ENCODE results near the gene MICA.

MICA gene

DNA sequence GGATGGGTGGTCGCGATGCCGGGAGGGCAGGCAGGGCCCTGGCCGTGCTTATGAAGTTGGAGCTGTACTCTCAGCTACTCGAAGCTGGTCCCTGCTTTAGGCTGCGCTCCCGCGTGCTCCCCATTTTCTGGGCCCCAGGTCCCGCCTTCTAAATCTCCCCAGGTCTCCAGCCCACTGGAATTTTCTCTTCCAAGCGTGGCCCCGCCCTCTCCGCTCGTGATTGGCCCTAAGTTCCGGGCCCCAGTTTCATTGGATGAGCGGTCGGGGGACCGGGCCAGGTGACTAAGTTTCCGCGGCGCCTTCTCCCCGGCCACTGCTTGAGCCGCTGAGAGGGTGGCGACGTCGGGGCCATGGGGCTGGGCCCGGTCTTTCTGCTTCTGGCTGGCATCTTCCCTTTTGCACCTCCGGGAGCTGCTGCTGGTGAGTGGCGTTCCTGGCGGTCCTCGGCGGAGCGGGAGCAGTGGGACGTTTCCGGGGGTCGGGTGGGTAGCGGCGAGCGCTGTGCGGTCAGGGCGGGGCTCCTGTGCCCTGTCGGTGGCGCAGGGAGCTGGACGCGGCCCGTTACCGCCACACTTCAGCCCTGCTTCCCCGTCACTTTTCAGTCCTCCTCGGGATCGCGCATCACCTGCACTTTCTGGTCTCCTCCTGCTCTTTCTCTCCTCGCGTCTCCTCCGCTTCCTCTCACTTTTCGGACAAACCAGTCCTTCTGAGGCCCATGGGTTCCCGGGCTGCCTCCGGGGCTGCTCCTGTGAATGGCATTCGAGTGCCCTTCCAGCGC is at the start of gene MICA:
MICA (plus strand) TSS at position 313 of the 778 bp plus-strand sequence; CDS start at position 351, 38 bp downstream.
- TF ChIP-seq GATA2 (IDR thresholded peaks at IDR 0.05; ENCODE audit: low read depth, low read length), result no peak
- TF ChIP-seq GATA3 (IDR thresholded peaks at IDR 0.05; ENCODE audit: low read depth, low read length), result no peak

DNA sequence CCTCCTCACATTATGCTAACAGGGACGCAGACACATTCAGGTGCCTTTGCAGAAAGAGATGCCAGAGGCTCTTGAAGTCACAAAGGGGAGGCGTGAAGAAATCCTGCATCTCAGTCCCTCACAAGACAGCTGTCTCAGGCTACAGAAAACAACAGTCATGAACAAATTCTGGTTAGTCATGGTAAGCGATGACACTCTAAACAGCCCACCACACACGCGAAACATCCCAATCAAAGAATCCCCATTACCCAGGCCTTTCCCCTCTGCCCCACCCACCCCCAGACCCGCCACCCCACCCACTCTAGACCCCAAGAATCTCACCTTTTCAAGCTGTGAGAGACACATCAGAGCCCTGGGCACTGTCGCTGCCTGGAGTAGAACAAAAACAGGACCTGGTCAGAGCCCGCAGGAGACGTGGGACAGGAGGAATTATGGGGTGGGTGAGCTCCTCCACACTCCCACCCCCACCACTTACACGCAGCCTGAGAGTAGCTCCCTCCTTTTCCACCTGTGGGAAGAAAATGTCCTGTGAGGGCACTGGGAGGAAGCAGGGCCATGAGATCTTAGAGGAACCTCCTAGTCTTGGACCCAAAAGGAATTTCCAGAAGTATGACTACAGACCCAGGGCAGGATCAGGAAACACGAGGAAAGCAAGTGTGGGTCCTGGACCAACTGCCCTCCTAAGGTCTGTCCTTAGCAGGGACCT is 49.1 kb upstream of the MICA start:
- no peak for TF ChIP-seq GATA2 (IDR thresholded peaks at IDR 0.05; ENCODE audit: low read depth, low read length)
- TF ChIP-seq GATA3 (IDR thresholded peaks at IDR 0.05; ENCODE audit: low read depth, low read length), result no peak

DNA sequence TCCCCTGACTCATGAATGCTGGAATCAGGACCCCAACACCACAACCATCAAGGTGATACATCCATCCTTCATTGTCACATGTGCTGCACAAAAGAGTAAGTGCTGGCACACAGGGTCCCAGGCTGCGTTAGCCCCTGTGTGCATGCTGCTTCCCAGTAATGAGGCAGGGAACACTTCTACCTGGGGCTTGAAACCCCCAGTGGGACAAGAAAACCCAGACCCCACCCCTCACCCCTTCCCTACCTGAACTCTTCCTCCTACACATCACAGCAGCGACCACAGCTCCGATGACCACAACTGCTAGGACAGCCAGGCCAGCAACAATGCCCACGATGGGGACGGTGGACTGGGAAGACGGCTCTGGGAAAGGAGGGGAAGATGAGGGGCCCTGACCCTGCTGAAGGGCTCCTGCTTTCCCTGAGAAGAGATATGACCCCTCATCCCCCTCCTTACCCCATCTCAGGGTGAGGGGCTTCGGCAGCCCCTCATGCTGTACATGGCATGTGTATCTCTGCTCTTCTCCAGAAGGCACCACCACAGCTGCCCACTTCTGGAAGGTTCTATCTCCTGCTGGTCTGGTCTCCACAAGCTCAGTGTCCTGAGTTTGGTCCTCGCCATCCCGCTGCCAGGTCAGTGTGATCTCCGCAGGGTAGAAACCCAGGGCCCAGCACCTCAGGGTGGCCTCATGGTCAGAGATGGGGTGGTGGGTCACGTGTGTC is 48.4 kb upstream of the MICA start:
- TF ChIP-seq GATA3 (IDR thresholded peaks at IDR 0.05; ENCODE audit: low read depth, low read length), result no peak
- TF ChIP-seq GATA2 (IDR thresholded peaks at IDR 0.05; ENCODE audit: low read depth, low read length), result no peak

DNA sequence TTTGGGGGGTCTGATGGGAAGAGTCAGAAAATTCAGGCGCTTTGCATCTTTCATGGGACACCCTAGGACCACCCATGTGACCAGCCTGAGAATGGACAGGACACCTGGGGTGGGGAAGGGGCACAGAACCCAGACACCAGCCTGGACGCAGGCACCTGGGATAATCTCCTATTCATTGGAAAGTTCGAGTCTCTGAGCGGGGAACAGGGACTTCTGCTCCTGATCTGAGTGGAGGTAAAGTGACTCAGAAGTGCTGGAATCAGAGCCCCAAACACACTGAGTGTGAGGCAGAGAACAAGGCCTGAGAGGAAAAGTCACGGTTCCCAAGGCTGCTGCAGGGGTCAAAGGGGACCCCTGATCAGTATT is 47.8 kb upstream of the MICA start:
- TF ChIP-seq GATA2 (IDR thresholded peaks at IDR 0.05; ENCODE audit: low read depth, low read length) (no peak), GATA3 (IDR thresholded peaks at IDR 0.05; ENCODE audit: low read depth, low read length) (no peak)

DNA sequence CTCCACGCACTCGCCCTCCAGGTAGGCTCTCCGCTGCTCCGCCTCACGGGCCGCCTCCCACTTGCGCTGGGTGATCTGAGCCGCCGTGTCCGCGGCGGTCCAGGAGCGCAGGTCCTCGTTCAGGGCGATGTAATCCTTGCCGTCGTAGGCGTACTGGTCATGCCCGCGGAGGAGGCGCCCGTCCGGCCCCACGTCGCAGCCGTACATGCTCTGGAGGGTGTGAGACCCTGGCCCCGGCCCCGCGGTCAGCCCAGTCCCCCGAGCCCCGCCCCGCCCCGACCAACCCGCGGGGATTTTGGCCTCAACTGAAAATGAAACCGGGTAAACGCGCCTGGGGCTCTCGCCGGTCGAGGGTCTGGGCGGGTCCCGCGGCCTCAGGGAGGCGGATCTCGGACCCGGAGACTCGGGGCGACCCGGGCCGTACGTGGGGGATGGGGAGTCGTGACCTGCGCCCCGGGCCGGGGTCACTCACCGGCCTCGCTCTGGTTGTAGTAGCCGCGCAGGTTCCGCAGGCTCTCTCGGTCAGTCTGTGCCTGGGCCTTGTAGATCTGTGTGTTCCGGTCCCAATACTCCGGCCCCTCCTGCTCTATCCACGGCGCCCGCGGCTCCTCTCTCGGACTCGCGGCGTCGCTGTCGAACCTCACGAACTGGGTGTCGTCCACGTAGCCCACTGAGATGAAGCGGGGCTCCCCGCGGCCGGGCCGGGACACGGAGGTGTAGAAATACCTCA is 47.0 kb upstream of the MICA start:
- no peak for TF ChIP-seq GATA3 (IDR thresholded peaks at IDR 0.05; ENCODE audit: low read depth, low read length)
- TF ChIP-seq GATA2 (IDR thresholded peaks at IDR 0.05; ENCODE audit: low read depth, low read length), result no peak

DNA sequence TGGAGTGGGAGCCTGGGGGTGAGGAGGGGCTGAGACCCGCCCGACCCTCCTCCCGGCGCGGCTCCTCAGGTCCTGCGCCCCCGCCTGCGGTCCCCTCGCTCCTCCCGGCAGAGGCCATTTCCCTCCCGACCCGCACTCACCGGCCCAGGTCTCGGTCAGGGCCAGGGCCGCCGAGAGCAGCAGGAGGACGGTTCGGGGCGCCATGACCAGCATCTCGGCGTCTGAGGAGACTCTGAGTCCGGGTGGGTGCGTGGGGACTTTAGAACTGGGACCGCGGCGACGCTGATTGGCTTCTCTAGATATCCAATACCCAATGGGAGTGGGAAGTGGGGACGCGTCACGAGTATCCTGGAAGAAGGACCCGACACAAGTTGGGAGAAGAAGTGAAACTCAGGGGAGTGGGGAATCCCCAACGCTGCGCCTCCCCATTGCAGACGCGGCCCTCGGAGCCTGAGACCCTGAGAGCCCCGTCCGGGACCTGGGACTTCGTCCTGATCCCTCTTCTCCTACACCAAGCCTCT is 46.4 kb upstream of the MICA start, which contains the start of gene HLA-B:
HLA-B (minus strand) TSS at position 234 of the 521 bp plus-strand sequence; CDS start at position 213, 21 bp downstream.
- TF ChIP-seq GATA3 (IDR thresholded peaks at IDR 0.05; ENCODE audit: low read depth, low read length) (no peak), GATA2 (IDR thresholded peaks at IDR 0.05; ENCODE audit: low read depth, low read length) (no peak)

DNA sequence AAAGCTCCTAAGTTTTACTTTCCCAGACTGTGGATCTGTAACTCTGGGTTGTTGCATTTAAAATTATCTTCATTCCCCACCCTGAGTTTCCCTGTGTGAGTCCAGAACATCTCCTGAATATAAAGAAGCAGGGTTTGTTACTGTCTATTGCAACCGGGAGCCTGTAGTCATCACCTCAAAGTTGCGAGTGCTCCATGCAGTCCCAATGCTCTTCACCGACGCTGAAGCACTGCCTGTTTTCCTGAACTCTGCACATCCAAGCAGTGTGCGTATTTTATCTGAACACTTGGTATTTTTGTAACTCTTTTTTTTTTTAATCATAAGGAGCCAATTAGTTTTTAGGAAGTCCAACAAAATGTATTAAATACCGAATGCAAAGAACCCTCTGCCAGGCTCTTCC is 45.5 kb upstream of the MICA start:
- TF ChIP-seq GATA2 (IDR thresholded peaks at IDR 0.05; ENCODE audit: low read depth, low read length) (no peak), GATA3 (IDR thresholded peaks at IDR 0.05; ENCODE audit: low read depth, low read length) (no peak)

DNA sequence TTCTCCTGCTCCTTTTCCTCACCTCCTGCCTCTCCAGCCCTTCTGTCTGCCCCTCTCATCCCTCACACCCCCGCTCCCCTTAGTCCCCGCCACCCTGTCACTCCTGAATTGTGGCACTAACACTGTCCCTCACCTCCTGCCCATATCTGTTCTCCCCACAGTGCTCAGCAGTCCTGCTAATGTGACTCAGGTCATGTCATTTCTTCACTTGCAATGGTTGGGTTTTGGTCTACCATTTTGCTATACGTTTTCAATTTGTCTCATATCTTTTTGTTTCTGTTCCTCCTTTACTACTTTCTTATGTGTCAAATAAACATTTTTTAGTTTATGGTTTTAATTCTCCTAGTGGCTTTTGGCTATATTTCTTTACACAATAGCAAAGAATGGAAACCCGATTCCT is 45.1 kb upstream of the MICA start:
- no peak for TF ChIP-seq GATA3 (IDR thresholded peaks at IDR 0.05; ENCODE audit: low read depth, low read length)

DNA sequence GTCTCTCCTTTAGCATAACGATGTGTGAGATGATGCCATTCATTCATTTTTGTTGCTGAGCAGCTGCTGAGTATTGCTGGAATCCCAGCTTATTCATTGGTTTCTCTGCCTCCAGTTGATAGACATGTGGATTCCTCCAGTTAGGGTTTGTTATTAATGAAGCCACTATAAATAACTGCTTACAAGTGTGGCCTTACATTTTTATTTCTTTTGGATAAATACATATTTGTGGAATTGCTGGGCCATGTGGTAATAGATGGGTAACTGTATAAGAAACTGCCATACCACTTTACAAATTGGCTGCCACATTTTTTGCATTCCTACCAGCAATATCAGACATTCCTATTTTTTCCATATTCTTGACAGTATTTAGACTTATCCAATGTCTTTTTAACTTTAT is 43.8 kb upstream of the MICA start:
- TF ChIP-seq GATA3 (IDR thresholded peaks at IDR 0.05; ENCODE audit: low read depth, low read length) (no peak), GATA2 (IDR thresholded peaks at IDR 0.05; ENCODE audit: low read depth, low read length) (no peak)

DNA sequence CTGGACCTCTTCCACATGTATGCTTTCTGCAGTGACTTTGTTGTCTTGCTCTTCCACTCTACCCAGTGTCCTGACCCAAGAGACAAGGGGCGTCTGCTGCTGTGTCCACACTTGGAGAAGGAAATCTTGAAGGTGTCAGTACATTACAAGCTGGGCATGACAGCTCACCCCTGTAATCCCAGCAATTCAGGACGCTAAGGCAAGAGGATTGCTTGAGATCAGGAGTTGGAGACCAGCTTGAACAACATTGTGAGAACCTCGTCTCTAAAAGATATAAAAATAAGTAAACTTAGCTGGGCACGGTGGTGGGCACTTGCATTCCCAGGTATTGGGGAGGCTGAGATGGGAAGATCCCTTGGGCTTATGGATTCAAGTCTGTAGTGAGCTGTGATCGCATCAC is 40.6 kb upstream of the MICA start:
- TF ChIP-seq GATA2 (IDR thresholded peaks at IDR 0.05; ENCODE audit: low read depth, low read length) (no peak), GATA3 (IDR thresholded peaks at IDR 0.05; ENCODE audit: low read depth, low read length) (no peak)

DNA sequence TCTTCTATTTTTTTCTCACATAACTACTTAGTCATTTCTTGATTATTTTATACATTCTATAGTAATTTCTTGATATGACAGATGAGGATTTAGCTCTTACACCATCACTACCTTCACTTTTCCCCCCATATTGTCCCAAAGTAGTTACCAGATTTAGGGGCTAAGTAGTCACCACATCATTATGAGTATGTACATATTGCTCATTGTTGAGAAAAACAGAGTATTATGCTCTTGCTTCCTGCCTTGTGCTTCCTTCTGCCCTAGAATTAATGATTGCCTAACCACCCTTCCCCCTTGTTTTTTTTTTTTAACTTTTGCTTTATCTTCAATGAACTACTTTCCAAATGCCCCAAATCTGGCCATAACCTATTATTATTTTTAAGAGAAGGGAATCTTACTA is 39.6 kb upstream of the MICA start:
- no peak for TF ChIP-seq GATA2 (IDR thresholded peaks at IDR 0.05; ENCODE audit: low read depth, low read length)

DNA sequence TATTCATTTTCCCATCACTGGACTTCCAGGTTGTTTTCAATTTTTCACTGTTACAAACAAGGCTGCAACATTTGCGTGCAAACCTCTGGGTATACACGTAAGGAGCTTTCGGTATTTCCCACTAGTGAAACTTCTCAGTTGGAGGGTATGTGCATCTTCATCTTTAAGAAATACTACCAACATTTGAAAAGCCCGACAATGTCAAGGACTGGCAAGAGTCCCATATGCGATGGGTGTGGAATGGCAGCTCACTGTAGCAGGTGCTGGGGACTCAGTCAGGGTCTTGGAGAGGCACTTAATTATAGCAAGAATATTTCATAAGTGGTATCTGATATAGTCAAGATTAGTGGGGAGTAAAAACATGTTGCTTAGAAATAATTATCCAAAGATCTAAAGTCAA is 37.5 kb upstream of the MICA start:
- TF ChIP-seq GATA3 (IDR thresholded peaks at IDR 0.05; ENCODE audit: low read depth, low read length), result no peak
- TF ChIP-seq GATA2 (IDR thresholded peaks at IDR 0.05; ENCODE audit: low read depth, low read length), result no peak

DNA sequence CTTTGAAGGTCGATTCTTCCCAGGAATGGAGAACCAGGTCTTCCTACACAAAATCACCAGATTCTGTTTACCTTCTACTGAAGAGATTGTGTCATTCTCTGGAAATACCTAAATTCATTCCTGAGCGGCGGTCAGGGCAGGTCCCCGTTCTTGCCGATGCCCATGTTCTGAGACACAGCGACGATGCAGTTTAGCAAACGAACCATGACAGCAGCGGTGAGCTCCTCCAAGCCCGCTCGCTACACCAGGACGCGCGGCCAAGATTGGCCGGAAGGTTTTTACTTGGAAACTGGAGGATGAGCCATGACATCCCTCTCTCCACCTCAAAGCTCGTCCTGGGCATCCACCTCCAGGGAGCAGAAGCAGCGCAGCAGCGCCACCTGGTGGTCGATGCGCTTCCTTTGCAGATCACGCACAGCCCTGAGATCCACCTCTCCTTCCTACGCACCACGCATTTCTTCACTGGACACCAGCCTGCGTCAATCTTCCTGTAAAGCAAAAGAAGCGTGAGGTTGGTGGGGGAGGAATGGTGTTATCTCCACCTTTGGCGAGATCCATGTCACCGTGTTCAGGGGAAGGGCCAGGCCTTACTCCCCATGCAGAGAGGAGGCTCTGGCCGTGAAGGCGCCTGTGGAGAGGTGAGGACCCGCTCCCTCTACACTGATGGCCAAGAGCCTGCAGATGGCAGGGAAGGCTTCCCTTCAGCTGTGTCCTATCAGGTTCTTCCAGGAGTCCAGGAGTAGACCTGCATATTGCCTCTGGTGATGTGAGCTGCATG is 36.5 kb upstream of the MICA start:
- TF ChIP-seq GATA2 (IDR thresholded peaks at IDR 0.05; ENCODE audit: low read depth, low read length) (no peak), GATA3 (IDR thresholded peaks at IDR 0.05; ENCODE audit: low read depth, low read length) (no peak)

Measured in SH-SY5Y (cell line).